Cortex of kidney (tissue), 1 donor: ENCODE measurements around the gene RECQL5.
"Not testable (repeated sequence)": the region's sequence is repeated elsewhere in the genome, so short reads cannot be mapped to it uniquely, and the experiment has no call there.

ENCODE experiments used
- DNase-seq: peaks from one replicate; lab custom pipeline; 2025; lab: John Stamatoyannopoulos, UW

Gene RECQL5

GRCh38 chr17:75616521-75617122 lies 50.3 kb downstream of the RECQL5 start:
- DNase-seq: no peak

- no peak for DNase-seq
These were observed 51.7 kb downstream of the RECQL5 start for GRCh38 chr17:75615301-75615700.

GRCh38 chr17:75614556-75615270 lies 52.2 kb downstream of the RECQL5 start:
- no peak for DNase-seq

- no peak for DNase-seq
These were observed 52.9 kb downstream of the RECQL5 start for GRCh38 chr17:75614006-75614405.

- no peak for DNase-seq
These were observed 53.9 kb downstream of the RECQL5 start for GRCh38 chr17:75612906-75613626.

- no peak for DNase-seq
These were observed 55.0 kb downstream of the RECQL5 start for GRCh38 chr17:75611851-75612429.

- no peak for DNase-seq
These were observed 56.6 kb downstream of the RECQL5 start for GRCh38 chr17:75610103-75610984.

- no peak for DNase-seq
These were observed 59.9 kb downstream of the RECQL5 start for GRCh38 chr17:75607086-75607485.

- no peak for DNase-seq
These were observed 61.2 kb downstream of the RECQL5 start for GRCh38 chr17:75605790-75606189.

GRCh38 chr17:75604034-75604695 lies 62.8 kb downstream of the RECQL5 start:
- DNase-seq: no peak

GRCh38 chr17:75603123-75603522 lies 63.8 kb downstream of the RECQL5 start:
- no peak for DNase-seq

GRCh38 chr17:75602644-75603043 lies 64.3 kb downstream of the RECQL5 start:
- no peak for DNase-seq

- DNase-seq: no peak
These were observed 65.6 kb downstream of the RECQL5 start for GRCh38 chr17:75601057-75601987.

- no peak for DNase-seq
These were observed 70.5 kb downstream of the RECQL5 start for GRCh38 chr17:75596320-75597087.

- DNase-seq: no peak
These were observed 71.0 kb downstream of the RECQL5 start for GRCh38 chr17:75595920-75596313.

GRCh38 chr17:75595284-75595919 lies 71.6 kb downstream of the RECQL5 start:
- DNase-seq: no peak

- DNase-seq: no peak
These were observed 72.3 kb downstream of the RECQL5 start for GRCh38 chr17:75594499-75595283.

GRCh38 chr17:75593430-75593829 lies 73.5 kb downstream of the RECQL5 start:
- not testable (repeated sequence) for DNase-seq
